Activated CD8-positive, alpha-beta T cell treated with anti-CD3 and anti-CD28 coated beads for 36 hours (primary cell): Measurements from ENCODE around the gene EBF3. TPM values are rescaled to one million over a fixed set of nuclear protein-coding genes. Genes with fewer than 3 reads are reported as not detected.
"Not testable (repeated sequence)": the region's sequence is repeated elsewhere in the genome, so short reads cannot be mapped to it uniquely, and the experiment has no call there.

Source experiments
- ATAC-seq: fragments of 200-7000 bp; cut with Tn5 transposase; one replicate; pipeline ENCODE4 v1.10.0; 2021; ENCODE audit warnings: mild to moderate bottlenecking, moderate library complexity
- CTCF ChIA-PET: fragments of 350-600 bp; sonication (Branson Sonifier 250); formaldehyde crosslinking; loops from one replicate; lab custom pipeline; 2021; ENCODE audit warnings: antibody characterized with exemption; lab: Charles Lee
- POLR2A ChIA-PET: fragments of 350-600 bp; sonication (Branson Sonifier 250); formaldehyde crosslinking; loops from one replicate; lab custom pipeline; 2021; ENCODE audit warnings: antibody characterized with exemption; lab: Charles Lee
- DNase-seq: peaks from one replicate; pipeline ENCODE4 v3.0.0-alpha.2; 2020
- H3K27ac Mint-ChIP-seq: one replicate; pipeline ENCODE4 v1.8.0; 2021; ENCODE audit warnings: mild to moderate bottlenecking, mixed read lengths
- H3K27me3 Mint-ChIP-seq: one replicate; pipeline ENCODE4 v1.8.0; 2021; ENCODE audit warnings: mixed read lengths
- H3K36me3 Mint-ChIP-seq: one replicate; pipeline ENCODE4 v1.8.0; 2021; ENCODE audit warnings: low read depth, mixed read lengths
- H3K4me1 Mint-ChIP-seq: one replicate; pipeline ENCODE4 v1.8.0; 2021; ENCODE audit warnings: low read depth, mixed read lengths
- H3K4me3 Mint-ChIP-seq: one replicate; pipeline ENCODE4 v1.8.0; 2021; ENCODE audit warnings: mild to moderate bottlenecking, moderate library complexity, mixed read lengths
- H3K9me3 Mint-ChIP-seq: one replicate; pipeline ENCODE4 v1.8.0; 2021; ENCODE audit warnings: mixed read lengths
- intact Hi-C: fragments of 100-400 bp; cut with micrococcal nuclease; formaldehyde crosslinking; loops from one replicate; pipeline ENCODE4 v1.10.0; 2022
- total RNA-seq, 2 experiments: library from RNA; stranded (reverse); gene quantifications; one replicate each; pipeline ENCODE4 v1.2.3, GENCODE V29; 2021
- TF ChIP-seq, protein P1 (sequence below): fragments of 200-600 bp; IDR thresholded peaks from one replicate; pipeline ENCODE4 v1.8.0; 2022; ENCODE audit warnings: antibody characterized with exemption, mild to moderate bottlenecking

Gene EBF3
- total RNA-seq, 2 experiments from 2014 or later, result not detected

GRCh38 chr10:129922598-129923123 lies 41.4 kb downstream of the EBF3 start:
- ATAC-seq (no peak), DNase-seq (no peak)
- Mint-ChIP-seq H3K4me1 (no peaks in the 10 kb centered on the region), H3K27ac (no peak overlapping the region), H3K36me3 (no peaks in the 10 kb centered on the region), H3K27me3 (no peaks in the 10 kb centered on the region), H3K9me3 (no peaks in the 10 kb centered on the region), H3K4me3 (no peak overlapping the region)
- CTCF ChIA-PET, result no interaction called here
- intact Hi-C loops, result no loop called here
- POLR2A ChIA-PET, result no interaction called here
- TF ChIP-seq, protein P1, sequence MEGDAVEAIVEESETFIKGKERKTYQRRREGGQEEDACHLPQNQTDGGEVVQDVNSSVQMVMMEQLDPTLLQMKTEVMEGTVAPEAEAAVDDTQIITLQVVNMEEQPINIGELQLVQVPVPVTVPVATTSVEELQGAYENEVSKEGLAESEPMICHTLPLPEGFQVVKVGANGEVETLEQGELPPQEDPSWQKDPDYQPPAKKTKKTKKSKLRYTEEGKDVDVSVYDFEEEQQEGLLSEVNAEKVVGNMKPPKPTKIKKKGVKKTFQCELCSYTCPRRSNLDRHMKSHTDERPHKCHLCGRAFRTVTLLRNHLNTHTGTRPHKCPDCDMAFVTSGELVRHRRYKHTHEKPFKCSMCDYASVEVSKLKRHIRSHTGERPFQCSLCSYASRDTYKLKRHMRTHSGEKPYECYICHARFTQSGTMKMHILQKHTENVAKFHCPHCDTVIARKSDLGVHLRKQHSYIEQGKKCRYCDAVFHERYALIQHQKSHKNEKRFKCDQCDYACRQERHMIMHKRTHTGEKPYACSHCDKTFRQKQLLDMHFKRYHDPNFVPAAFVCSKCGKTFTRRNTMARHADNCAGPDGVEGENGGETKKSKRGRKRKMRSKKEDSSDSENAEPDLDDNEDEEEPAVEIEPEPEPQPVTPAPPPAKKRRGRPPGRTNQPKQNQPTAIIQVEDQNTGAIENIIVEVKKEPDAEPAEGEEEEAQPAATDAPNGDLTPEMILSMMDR, result no peak

DNA sequence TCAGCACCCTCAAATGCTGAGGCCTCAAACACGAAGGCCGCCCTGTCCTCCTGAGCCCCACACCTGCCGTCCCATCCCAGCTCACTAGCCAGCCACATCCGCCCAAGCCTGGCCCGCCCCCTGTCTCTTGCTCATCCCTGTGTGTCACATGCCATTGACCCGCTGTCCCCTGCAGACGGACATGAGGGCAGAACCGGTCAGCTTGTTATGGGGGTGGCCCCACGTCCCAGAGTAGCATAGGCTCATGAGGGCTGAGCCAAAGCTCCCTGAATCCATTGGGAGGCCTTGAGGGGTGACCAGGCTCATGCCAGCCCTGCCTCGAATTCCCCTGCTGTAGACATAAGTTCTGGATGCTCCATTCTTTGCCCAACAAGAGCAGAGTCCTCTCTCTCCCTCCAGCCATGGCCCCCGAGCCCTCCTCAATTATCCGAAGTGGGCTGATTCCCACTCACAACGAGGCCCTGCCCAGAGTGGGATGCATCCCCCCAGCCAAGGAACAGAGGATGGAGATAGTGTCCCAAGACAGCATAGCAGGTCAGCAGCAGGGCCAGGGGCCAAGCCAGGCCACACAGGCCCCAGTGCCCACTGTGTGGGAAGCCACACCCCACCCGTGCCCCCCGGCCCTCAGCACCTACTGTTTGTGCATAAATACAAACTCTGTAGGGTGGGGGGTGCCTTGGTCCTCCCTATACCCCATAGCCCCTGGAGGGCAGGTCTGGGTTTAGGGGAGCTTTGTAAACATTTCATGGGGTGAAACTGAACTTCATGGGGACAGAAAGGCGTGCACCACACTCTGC lies 42.1 kb downstream of the EBF3 start:
- DNase-seq (no peak), ATAC-seq (no peak)
- intact Hi-C loops, result no loop called here
- POLR2A ChIA-PET, result no interaction called here
- Mint-ChIP-seq H3K4me3 (no peak overlapping the region), H3K9me3 (no peaks in the 10 kb centered on the region), H3K27ac (no peak overlapping the region), H3K4me1 (no peaks in the 10 kb centered on the region), H3K27me3 (no peaks in the 10 kb centered on the region), H3K36me3 (no peaks in the 10 kb centered on the region)
- TF ChIP-seq, protein P1, result no peak
- CTCF ChIA-PET, result no interaction called here

DNA sequence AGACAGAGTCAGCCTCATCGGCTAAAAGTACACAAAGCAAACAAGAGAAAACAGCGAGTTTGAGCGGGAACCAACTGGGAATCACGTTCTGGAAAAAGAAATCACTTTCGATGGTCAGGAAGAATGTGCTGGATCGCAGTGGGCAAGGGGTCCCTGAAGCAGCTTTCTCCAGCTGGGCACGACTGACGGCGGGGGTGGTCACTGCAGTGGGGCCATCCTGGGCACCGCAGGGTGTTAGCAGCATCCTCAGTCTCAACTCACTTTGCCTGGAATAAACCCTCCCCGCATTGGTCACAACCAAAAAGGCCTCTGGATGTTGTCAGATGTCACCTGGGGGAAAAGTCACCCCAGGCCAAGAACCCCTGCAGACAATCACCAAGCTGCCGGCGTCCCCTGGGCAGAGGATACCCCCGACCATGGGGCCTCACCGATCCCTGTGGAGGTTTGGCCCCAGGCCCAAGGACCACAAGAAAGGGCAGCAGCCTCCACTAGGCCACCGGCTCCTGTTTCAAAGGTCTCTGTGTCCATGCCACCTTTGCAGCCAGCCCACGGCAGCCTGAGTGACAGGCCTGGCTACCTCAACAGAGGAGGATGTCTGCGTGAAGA lies 42.9 kb downstream of the EBF3 start:
- CTCF ChIA-PET, result no interaction called here
- no peaks in the 10 kb centered on the region for H3K27me3 Mint-ChIP-seq
- H3K9me3 Mint-ChIP-seq, result no peaks in the 10 kb centered on the region
- no peak overlapping the region for H3K4me3 Mint-ChIP-seq
- TF ChIP-seq, protein P1, result no peak
- intact Hi-C loops, result no loop called here
- no peaks in the 10 kb centered on the region for H3K4me1 Mint-ChIP-seq
- H3K27ac Mint-ChIP-seq, result no peak overlapping the region
- DNase-seq (no peak), ATAC-seq (no peak)
- POLR2A ChIA-PET, result no interaction called here
- H3K36me3 Mint-ChIP-seq, result no peaks in the 10 kb centered on the region

DNA sequence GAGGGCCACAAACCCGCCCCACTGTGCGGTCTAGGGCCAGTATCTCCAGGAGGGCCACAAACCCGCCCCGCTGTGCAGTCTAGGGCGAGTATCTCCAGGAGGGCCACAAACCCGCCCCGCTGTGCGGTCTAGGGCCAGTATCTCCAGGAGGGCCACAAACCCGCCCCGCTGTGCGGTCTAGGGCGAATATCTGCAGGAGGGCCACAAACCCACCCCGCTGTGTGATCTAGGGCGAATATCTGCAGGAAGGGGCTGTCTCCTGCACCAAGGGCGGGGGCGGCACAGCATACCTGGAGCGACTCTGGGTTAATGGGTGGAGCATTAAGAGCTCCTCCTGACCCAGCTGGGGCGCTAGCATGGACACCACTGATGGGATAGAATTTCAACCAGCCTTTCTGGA lies 43.9 kb downstream of the EBF3 start:
- H3K4me3 Mint-ChIP-seq, H3K27ac Mint-ChIP-seq, DNase-seq, H3K36me3 Mint-ChIP-seq, H3K9me3 Mint-ChIP-seq, H3K27me3 Mint-ChIP-seq, POLR2A ChIA-PET, H3K4me1 Mint-ChIP-seq, intact Hi-C loops, CTCF ChIA-PET, ATAC-seq: not testable (repeated sequence)

GRCh38 chr10:129919358-129919757 lies 44.7 kb downstream of the EBF3 start:
- intact Hi-C loops, result no loop called here
- Mint-ChIP-seq H3K27me3 (no peaks in the 10 kb centered on the region), H3K4me1 (no peaks in the 10 kb centered on the region), H3K4me3 (no peak overlapping the region), H3K36me3 (no peaks in the 10 kb centered on the region), H3K27ac (no peak overlapping the region), H3K9me3 (no peaks in the 10 kb centered on the region)
- TF ChIP-seq, protein P1, result no peak
- ChIA-PET POLR2A (no interaction called here), CTCF (no interaction called here)
- ATAC-seq, result no peak
- DNase-seq, result no peak
